Stimulated activated effector memory CD8-positive, alpha-beta T cell treated with anti-CD3 and anti-CD28 coated beads, Interleukin-12 subunit alpha, Interleukin-12 subunit beta, amount 100 ng/mL, for 72 hours (primary cell): ENCODE data around the gene PLEKHA5.
"Not testable (repeated sequence)": the region's sequence is repeated elsewhere in the genome, so short reads cannot be mapped to it uniquely, and the experiment has no call there.

Experiments
- ATAC-seq: fragments of 150-1000 bp; cut with Tn5 transposase; 2 replicates; pipeline ENCODE4 v1.10.0; 2021
- DNase-seq, 2 donors: peaks; one replicate each; pipeline ENCODE4 v3.0.0; 2021 to 2022; ENCODE audit warnings: low spot score in 2 of 2
- H3K27ac Mint-ChIP-seq: one replicate; pipeline ENCODE4 v1.8.0; 2022; ENCODE audit warnings: mild to moderate bottlenecking, mixed read lengths
- H3K36me3 Mint-ChIP-seq: one replicate; pipeline ENCODE4 v1.8.0; 2022; ENCODE audit warnings: mild to moderate bottlenecking, mixed read lengths
- H3K4me1 Mint-ChIP-seq: one replicate; pipeline ENCODE4 v1.8.0; 2022; ENCODE audit warnings: mixed read lengths
- H3K4me3 Mint-ChIP-seq: one replicate; pipeline ENCODE4 v1.8.0; 2022; ENCODE audit warnings: mild to moderate bottlenecking, mixed read lengths
- H3K9me3 Mint-ChIP-seq: one replicate; pipeline ENCODE4 v1.8.0; 2022; ENCODE audit warnings: mixed read lengths

PLEKHA5 gene

DNA sequence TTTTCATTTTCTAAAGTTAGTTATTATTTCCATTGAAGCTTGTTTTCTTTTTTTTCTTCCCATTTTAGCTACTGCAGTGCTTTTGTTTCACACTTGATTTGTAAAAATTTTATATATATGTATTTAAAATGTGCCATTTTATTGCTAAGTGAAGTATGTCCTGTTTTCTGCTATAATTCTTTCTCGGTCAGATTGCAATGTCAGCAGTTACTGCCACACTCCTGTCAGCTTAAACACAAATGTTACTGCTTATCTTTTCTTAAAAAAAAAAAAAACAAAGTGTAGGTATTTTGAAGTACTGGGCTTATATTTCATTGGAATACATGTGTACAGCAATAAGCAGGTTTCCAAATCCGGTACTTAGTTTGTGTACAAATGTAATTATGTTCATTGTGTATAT, 246.4 kb downstream of the PLEKHA5 start:
- Mint-ChIP-seq H3K36me3 (peaks cover 21% of the 10 kb centered on the region), H3K4me3 (no peak overlapping the region), H3K4me1 (no peaks in the 10 kb centered on the region), H3K27ac (no peak overlapping the region), H3K9me3 (no peaks in the 10 kb centered on the region)
- no peak for ATAC-seq
- DNase-seq: no peak

DNA sequence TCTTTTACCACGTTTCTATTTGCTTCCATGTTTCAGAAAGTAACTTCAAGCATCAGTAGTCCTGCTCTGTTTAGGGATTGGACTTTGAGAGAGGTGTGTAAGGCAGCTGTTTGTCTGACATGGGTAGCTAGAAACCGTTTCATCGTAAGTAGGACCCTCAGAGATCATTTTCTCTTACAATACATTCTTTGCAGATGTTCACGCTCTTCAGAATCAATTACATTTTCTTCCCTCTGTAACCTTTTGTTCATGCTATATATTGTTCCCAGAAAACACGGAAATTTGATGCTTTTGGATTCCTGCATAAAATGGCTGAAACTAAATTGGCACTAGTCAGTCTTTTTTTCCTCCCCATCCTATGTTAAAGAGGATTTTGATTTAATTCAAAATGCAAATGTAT, 247.2 kb downstream of the PLEKHA5 start:
- Mint-ChIP-seq H3K36me3 (peaks cover 13% of the 10 kb centered on the region), H3K4me1 (no peaks in the 10 kb centered on the region), H3K9me3 (no peaks in the 10 kb centered on the region), H3K4me3 (no peak overlapping the region), H3K27ac (no peak overlapping the region)
- DNase-seq: no peak
- ATAC-seq: no peak

DNA sequence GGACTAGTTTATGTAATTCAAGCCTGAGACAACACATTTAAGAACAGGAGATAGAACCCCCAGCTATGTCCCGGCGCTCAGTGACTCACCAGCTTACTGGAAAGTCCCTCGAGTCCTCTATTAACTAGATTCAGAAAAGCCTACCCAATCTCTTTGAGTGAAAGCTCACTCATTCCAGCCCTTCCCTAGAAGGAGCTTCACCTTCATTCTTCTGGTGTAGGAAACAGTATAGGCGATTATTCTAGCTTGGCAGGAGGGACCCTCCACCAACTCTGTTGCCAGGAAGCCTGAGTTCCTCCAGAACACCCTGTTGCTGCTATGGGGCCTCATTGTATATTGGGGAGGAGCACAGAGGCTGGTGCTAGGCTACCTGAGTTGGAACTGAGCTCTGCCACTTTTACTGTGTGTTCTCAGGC, 252.6 kb downstream of the PLEKHA5 start:
- no peaks in the 10 kb centered on the region for H3K36me3 Mint-ChIP-seq
- DNase-seq: peak; percentile 29 to 72
- peaks cover 6% of the 10 kb centered on the region for H3K4me1 Mint-ChIP-seq
- H3K9me3 Mint-ChIP-seq: no peaks in the 10 kb centered on the region
- H3K4me3 Mint-ChIP-seq: no peak overlapping the region
- H3K27ac Mint-ChIP-seq: peak overlapping the region; percentile 80
- ATAC-seq: peak; percentile 97

DNA sequence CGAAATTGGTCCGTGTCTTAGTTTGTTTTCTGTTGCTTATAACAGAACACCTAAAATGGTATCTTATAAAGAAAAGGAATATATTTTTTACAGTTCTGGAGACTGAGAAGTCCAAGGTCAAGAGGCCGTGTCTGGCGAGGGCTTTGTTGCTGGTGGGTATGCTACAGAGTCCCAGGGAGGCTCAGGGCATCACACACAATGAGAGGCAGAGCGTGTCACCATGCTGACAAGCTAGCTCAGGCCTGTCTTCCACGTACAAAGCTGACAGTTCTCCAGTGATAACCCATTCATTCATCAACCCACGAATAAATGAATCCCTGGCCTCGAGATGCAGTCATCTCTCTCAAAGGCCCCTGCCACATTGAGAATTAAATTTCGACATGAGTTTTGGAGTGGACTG, 253.0 kb downstream of the PLEKHA5 start:
- DNase-seq: peak in 1 of 2 donors; percentile 55
- Mint-ChIP-seq H3K36me3 (no peaks in the 10 kb centered on the region), H3K4me3 (no peak overlapping the region), H3K9me3 (no peaks in the 10 kb centered on the region), H3K4me1 (peaks cover 6% of the 10 kb centered on the region), H3K27ac (peak overlapping the region; percentile 80)
- ATAC-seq: peak; percentile 70

DNA sequence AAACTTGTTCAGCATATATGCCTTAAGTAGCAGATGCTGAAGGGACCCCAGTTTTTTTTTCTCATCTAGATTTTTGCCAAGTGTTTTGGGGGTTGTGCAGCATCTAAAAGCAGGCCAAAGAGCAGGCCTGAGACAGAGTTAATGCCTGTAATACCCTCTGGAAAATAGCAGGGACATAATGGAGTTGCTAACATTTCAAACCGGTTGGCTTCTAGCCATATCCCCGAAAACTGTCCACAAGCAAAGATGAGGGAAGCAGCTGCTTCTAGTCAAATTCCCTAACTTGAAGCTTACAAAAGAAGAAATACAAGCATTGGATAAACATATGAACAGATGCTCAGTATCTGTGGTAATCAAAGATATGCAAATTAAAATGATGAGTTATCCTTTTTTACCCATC, 257.6 kb downstream of the PLEKHA5 start:
- H3K4me3 Mint-ChIP-seq: no peak overlapping the region
- H3K4me1 Mint-ChIP-seq: peaks cover 10% of the 10 kb centered on the region
- H3K36me3 Mint-ChIP-seq: no peaks in the 10 kb centered on the region
- no peaks in the 10 kb centered on the region for H3K9me3 Mint-ChIP-seq
- DNase-seq (no peak), ATAC-seq (no peak)
- H3K27ac Mint-ChIP-seq: no peak overlapping the region

DNA sequence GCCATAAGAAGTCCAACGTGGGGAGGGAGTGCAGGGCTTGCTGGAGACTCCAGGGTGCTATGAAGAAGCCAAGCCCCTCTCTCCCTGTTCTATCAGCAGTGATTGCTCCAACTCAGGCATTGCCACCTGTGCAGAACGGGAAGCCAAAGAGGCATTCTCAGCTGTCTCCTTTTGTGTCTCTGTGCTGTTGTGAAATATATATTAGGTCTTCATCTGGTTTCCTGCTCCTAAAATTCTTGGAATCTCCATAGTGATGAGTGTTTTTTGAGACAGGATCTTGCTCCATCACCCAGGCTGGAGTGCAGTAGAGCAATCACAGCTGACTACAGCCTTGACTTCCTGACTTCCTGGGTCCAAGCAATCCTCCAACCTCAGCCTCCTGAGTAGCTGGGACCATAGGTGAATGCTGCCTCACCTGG, 258.6 kb downstream of the PLEKHA5 start:
- H3K4me1 Mint-ChIP-seq: peaks cover 6% of the 10 kb centered on the region
- DNase-seq (no peak), ATAC-seq (no peak)
- peak overlapping the region; percentile 3 for H3K27ac Mint-ChIP-seq
- H3K9me3 Mint-ChIP-seq: no peaks in the 10 kb centered on the region
- H3K4me3 Mint-ChIP-seq: no peak overlapping the region
- H3K36me3 Mint-ChIP-seq: no peaks in the 10 kb centered on the region

DNA sequence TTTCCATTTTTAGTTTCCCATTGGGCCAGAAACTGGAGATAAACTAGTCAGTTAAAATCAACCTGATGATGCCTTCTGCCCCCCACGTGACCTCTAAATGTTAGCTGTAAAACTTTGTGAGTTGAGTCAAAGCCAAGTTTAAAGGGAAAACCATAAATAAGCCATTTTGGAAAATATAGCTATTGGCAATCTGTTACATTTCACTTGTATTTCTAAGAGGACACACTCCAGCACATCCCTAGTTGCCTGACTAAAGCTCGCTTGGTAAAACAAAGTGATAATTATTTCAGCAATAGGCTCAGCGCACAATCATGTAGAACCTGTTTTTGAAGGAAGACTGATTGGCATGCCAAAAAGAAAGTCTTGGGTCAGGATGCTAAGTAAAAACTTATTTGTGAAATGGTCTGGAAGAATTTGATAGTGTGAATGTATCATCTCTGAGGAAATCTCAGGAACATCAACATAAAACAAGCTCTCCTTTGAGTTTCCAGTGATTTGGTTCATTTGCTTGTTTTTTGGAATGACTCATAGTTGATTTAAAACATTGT, 260.6 kb downstream of the PLEKHA5 start:
- DNase-seq: no peak
- Mint-ChIP-seq H3K4me3 (no peak overlapping the region), H3K36me3 (no peaks in the 10 kb centered on the region), H3K9me3 (no peaks in the 10 kb centered on the region), H3K27ac (no peak overlapping the region), H3K4me1 (peaks cover 6% of the 10 kb centered on the region)
- ATAC-seq: no peak

DNA sequence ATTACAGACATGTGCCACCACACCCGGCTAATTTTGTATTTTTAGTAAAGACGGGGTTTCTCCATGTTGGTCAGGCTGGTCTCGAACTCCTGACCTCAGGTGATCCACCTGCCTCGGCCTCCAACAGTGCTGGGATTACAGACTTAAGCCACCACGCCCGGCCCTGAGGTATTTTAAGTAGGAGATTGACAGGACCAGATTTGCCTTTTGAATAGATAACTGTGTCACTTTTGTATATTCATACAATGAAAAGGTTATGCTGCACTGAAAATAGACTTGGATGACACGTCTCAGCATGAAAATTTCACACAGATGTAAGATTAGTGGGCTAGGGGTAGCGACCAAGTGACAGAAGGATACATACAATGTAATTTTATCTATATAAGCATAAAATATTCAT, 263.1 kb downstream of the PLEKHA5 start:
- H3K4me3 Mint-ChIP-seq, H3K9me3 Mint-ChIP-seq, DNase-seq, H3K4me1 Mint-ChIP-seq, H3K27ac Mint-ChIP-seq, ATAC-seq, H3K36me3 Mint-ChIP-seq: not testable (repeated sequence)

DNA sequence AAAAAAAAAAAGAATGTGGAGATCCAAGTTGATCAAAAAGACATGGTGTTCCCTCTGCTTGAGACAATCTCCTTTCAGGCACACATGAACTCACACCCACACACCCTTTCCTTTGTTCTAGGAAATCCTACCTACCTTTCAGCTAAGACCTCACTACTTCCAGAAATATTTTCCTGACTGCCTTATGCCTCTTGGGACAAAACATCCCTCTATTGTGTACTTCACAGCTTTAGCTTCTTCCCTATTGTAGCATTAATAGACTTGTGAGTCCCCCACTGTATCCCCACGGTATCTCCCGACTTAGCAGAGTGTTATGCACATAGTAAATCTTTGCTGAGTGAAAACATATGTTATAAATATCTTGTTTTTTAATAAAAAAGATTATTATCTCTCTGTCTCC, 264.9 kb downstream of the PLEKHA5 start:
- Mint-ChIP-seq H3K4me1 (no peaks in the 10 kb centered on the region), H3K9me3 (no peaks in the 10 kb centered on the region), H3K4me3 (no peak overlapping the region), H3K27ac (no peak overlapping the region), H3K36me3 (no peaks in the 10 kb centered on the region)
- no peak for DNase-seq
- ATAC-seq: no peak

DNA sequence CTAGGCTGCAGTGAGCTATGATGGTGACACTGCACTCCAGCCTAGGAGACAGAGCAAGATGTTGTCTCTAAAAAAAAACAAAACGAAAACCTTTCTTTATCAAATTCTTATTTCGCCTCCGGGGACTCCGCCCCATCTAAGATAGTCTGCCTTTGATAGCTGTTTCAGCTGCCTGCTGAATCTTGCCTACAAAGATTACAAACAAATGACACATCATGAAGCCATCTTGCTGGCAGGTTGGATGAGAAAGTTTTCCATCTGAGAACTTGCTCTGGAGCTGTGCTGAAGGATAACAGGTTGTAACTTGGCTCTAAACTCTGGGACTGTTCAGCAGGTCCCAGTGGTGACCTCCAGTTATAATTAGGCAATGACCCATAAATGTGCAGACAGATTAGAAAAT, 268.0 kb downstream of the PLEKHA5 start:
- no peak for ATAC-seq
- Mint-ChIP-seq H3K27ac (no peak overlapping the region), H3K9me3 (no peaks in the 10 kb centered on the region)

DNA sequence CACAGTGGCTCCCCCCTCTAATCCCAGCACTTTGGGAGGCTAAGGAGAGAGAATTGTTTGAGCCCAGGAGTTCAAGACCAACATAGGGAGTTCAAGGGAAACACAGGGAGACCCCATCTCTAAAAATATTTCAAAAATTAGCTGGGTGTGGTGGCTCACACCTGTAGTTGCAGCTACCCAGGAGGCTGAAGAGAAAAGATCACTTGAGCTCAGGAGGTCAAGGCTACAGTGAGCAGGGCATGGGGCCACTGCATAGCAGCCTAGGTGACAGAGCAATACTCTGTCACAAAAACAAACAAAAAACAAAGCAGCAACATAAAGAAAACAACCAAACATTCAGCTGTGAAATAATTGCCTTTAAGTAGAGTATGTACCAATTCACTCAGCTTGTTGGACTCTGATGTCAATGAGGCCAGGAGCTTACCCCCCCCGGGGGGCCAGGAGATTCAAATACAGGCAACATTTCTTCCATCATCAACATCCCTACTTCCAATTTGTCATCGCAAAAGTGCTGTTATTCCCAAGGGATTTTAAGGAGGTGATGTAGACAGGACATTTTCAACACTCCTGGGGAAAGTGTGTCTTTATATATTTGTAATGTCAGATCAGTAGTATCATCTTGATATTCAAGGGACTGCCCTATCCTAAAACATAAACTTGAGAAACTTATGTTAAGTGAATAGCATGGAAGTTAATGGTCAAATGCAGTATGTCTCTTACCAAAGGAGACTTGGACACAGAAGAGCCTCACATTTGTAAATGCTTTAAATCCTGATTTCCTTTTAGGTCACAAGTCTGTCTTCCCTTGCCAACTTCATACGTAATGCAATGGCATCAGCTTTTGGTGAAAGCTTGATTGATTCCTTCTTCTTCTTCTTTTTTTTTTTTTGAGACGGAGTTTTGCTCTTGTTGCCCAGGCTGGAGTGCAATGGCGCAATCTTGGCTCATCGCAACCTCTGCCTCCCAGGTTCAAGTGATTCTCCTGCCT, 269.1 kb downstream of the PLEKHA5 start:
- DNase-seq: no peak
- ATAC-seq: no peak
- no peak overlapping the region for H3K27ac Mint-ChIP-seq
- H3K4me1 Mint-ChIP-seq: peaks cover 6% of the 10 kb centered on the region
- no peak overlapping the region for H3K4me3 Mint-ChIP-seq
- no peaks in the 10 kb centered on the region for H3K9me3 Mint-ChIP-seq
- H3K36me3 Mint-ChIP-seq: no peaks in the 10 kb centered on the region

More for the DNA sequence above, 268.0 kb downstream of the PLEKHA5 start:
- Mint-ChIP-seq H3K4me1 (no peaks in the 10 kb centered on the region), H3K4me3 (no peak overlapping the region), H3K36me3 (no peaks in the 10 kb centered on the region)
- DNase-seq: no peak

DNA sequence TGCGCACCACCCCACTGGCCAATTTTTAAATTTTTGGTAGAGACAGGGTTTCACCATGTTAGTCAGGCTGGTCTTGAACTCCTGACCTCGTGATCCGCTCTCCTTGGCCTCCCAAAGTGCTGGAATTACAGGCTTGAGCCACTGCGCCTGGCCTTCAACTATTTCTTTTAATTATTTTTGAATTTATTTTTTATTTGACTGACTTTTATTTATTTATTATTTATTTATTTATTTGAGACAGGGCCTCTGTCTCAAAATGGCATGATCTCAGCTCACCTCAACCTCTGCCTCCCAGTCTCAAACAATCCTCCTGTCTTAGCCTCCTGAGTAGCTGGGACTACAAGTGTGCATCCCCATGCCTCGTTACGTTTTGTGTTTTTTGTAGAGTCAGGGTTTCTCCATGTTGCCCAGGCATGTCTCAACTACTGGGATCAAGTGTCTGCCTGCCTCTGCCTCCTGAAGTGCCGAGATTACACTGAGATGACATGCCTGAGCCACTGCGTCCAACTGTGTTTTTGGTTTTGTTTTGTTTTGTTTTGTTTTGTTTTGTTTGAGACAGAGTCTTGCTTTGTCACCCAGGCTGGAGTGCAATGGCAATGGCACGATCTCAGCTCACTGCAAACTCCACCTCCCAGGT, 271.2 kb downstream of the PLEKHA5 start:
- H3K36me3 Mint-ChIP-seq, H3K9me3 Mint-ChIP-seq, DNase-seq, ATAC-seq, H3K4me3 Mint-ChIP-seq: not testable (repeated sequence)
- Mint-ChIP-seq H3K4me1 (peaks cover 16% of the 10 kb centered on the region), H3K27ac (peak overlapping the region; percentile 29)

DNA sequence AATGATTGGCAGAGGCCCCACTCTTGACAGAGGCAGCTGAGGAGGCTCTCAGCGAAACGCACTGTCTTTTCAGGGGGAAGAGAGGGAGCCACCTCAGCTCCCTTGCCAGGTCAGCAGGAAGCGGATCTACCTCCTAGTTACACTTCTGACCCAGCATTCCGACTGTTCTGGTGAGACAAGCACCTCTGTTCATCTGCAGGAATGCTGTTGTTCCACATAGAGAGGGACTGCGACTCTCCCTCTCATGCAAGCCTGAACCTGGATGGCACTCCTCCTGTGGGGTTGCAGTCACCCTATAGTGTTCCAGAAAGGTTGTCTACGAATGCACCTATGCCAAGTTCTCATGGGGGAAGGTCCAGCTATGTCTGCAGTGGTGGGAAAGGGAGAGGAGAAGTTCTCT, 272.7 kb downstream of the PLEKHA5 start:
- DNase-seq: no peak

DNA sequence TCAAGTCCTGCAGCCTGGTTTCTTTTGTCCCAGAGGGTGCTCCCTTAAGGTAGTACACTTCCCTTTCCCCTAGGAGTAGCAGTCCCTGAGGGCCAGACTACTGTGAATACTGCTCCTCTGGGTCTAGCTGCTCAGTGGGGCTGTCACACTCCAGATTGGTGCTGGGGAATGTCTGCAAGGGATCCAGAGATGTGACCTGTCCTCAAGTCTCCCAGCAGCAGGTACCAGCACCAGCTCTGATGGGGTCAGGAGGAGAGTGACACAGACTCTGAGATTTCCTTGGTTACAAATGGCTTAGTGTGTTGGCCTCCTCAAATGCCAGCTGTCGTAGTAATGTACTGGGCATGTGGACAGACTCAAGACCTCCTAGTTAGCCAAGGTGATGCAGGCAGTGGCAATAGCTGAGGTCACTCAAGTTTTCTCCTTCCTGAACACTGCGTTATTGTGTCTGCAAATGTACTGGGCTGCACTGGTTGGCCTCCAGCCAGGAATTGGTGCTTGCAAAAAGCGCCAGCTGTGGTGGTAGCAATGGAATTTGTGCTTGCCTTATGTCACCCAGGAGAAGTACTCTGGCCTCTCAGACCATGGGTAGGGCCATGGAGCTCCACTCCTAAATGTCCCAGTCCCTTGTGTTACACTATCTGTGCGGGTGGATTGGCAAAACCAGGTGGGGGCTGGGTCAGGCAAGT, 273.4 kb downstream of the PLEKHA5 start:
- DNase-seq: no peak
- Mint-ChIP-seq H3K4me3 (no peak overlapping the region), H3K36me3 (no peaks in the 10 kb centered on the region), H3K27ac (peak overlapping the region; percentile 43), H3K4me1 (peaks cover 16% of the 10 kb centered on the region), H3K9me3 (peaks cover 2% of the 10 kb centered on the region)
- ATAC-seq: no peak

More for the DNA sequence above, 272.7 kb downstream of the PLEKHA5 start:
- Mint-ChIP-seq H3K9me3 (peaks cover 2% of the 10 kb centered on the region), H3K27ac (peak overlapping the region; percentile 43), H3K4me1 (peaks cover 16% of the 10 kb centered on the region), H3K4me3 (no peak overlapping the region), H3K36me3 (no peaks in the 10 kb centered on the region)
- ATAC-seq: no peak

DNA sequence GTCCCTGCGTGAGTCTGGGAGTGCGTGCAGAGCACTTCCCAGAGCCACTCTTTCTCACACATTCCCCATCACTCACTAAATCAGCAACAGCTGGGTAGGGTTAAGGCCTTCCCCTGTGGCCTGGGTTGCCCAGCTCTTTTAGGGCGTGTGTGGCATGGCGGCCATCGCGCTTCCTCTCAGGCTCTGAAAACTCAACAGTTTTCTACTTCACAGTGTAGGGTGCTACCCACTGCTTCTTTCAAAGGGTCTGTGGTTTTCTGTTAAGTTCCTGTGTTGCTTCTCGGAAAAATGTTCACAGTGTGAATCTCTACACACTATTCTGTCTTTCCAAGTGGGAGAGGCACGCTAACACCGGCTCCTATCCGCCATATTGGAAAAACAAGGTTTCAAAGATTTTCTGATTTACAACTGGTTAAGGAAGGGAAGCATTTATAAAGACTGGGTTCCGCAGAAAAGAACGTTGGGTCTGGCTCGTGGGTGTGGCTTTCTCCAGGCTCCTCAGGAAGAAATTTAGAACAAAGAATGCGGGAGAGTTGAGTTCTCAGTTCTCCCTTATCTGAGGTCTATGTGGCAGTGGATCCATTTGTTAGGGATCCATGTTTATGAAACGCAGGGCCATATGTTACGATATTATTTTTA, 274.8 kb downstream of the PLEKHA5 start:
- peak; percentile 7 to 59 for DNase-seq
- peak overlapping the region; percentile 93 for H3K27ac Mint-ChIP-seq
- H3K9me3 Mint-ChIP-seq: peaks cover 2% of the 10 kb centered on the region
- H3K36me3 Mint-ChIP-seq: no peaks in the 10 kb centered on the region
- H3K4me1 Mint-ChIP-seq: peaks cover 16% of the 10 kb centered on the region
- ATAC-seq: peak; percentile 88
- H3K4me3 Mint-ChIP-seq: peak overlapping the region; percentile 53
